Sigmoid colon (tissue), 4 donors: ENCODE measurements around the gene STRA6.

Experiments
- CTCF ChIP-seq, 4 experiments: fragments of 450-650 bp in 3 of 4; fragments of 200-600 bp in 1 of 4; IDR thresholded peaks; one replicate each; pipeline ENCODE4 v1.5.1; 2016 to 2019; ENCODE audit warnings: antibody characterized with exemption in 4 of 4, mild to moderate bottlenecking in 3 of 4, moderate library complexity in 2 of 4
- POLR2AphosphoS5 ChIP-seq, 4 donors: sonication (generic); formaldehyde crosslinking; IDR thresholded peaks; one replicate each; pipeline ENCODE4 v1.6.1; 2017; ENCODE audit warnings: antibody characterized with exemption in 4 of 4

DNA sequence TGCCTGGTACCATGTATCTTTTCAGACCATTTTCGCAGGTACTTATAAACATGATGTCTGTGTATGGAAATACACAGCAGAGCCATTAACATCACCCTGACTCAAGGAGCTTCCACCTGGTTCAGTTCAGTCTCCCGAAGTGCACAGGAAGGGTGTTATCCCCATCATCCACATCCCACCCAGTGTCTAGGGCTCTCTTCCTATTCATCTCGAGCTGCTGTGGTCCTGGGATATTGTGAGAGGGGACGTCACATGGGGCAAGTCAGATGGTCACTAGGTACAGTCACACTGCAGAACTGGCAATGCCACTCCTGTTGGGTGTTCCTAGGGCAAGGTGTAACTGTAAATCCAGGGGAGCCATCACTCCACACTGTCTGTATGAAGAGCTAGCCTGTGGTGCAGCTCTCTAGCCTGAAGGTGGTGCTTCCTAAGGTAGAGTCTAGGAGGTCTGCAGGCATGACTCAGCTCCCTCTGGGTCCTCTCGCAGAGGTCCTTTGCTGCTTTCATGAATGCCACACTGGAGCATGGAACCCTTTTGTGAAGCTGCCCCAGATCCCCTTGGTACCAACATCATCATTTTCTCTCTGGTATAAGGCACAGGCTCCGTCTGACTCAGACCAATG is 58.3 kb downstream of the STRA6 start:
- TF ChIP-seq CTCF (IDR thresholded peaks at IDR 0.05) (no peak), POLR2AphosphoS5 (IDR thresholded peaks at IDR 0.05) (no peak)
